ENCODE measurements around the gene SLC25A24. TPM values are rescaled to one million over a fixed set of nuclear protein-coding genes. Genes with fewer than 3 reads are reported as not detected.
"Not testable (repeated sequence)": the region's sequence is repeated elsewhere in the genome, so short reads cannot be mapped to it uniquely, and the experiment has no call there.

Gene SLC25A24
- total RNA-seq, 1 experiment from 2014 or later = 23.6 TPM

DNA sequence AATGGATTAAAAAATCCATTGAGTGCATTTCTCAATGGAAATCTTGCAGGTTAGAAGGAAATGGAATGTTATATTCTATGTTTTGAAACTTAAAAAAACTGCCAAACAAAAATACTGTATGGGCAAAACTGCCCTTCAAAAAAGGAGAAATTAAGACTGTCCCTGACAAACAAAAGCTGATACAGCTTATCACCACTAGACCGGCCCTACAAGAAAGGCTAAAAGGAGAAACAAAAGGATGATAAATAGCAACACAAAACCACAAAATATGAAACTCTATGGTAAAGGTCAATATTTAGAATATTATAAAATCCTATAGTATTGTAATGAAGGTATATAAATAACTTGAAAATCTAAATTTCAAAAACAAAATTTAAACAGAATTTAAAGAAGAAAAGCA lies 60.0 kb downstream of the SLC25A24 start:
- no peak overlapping the region for H3K4me3 ChIP-seq (replicated peaks in 1 of 2; ENCODE audit: low read depth in 1 of 2, low read length in 2 of 2)
- no peak for DNase-seq (ENCODE audit: low read depth, low spot score)
- H3K9ac ChIP-seq (ENCODE audit: low read length) = no peak overlapping the region
- no peaks in the 10 kb centered on the region for H4K20me1 ChIP-seq (ENCODE audit: insufficient read depth)
- H3K9me2 ChIP-seq (ENCODE audit: insufficient read depth) = no peaks in the 10 kb centered on the region
- no peak overlapping the region for H3K4me2 ChIP-seq (ENCODE audit: low read length)
- peaks cover 3 to 8% of the 10 kb centered on the region in 2 experiments; a peak in 1 of 4 replicates for H3K36me3 ChIP-seq (ENCODE audit: control insufficient read depth in 1 of 2, insufficient read depth in 2 of 2, low read length in 2 of 2)
- no peaks in the 10 kb centered on the region for H3K9me3 ChIP-seq (ENCODE audit: control insufficient read depth in 1 of 2, insufficient read depth in 1 of 2, low read depth in 1 of 2, low read length in 2 of 2)
- ChIA-PET CTCF (no interaction called here), POLR2A (no interaction called here), RAD21 (ENCODE audit: low non-redundant PET in 1 of 2, low total read pairs in 2 of 2, uncharacterized antibody in 2 of 2, unreplicated experiment in 2 of 2) (no interaction called here)
- no peaks in the 10 kb centered on the region for H3K27me3 ChIP-seq (ENCODE audit: insufficient read depth, low read length)
- H3K27ac ChIP-seq (ENCODE audit: low read depth, low read length) = no peak overlapping the region
- intact Hi-C loops (cut with micrococcal nuclease) = no loop called here
- no peak for TF ChIP-seq ZNF274 (IDR thresholded peaks at IDR 0.05; ENCODE audit: low read depth, low read length)
- TF ChIP-seq, protein P1, sequence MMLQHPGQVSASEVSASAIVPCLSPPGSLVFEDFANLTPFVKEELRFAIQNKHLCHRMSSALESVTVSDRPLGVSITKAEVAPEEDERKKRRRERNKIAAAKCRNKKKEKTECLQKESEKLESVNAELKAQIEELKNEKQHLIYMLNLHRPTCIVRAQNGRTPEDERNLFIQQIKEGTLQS (IDR thresholded peaks at IDR 0.05) = no peak
- TF ChIP-seq, protein P2, sequence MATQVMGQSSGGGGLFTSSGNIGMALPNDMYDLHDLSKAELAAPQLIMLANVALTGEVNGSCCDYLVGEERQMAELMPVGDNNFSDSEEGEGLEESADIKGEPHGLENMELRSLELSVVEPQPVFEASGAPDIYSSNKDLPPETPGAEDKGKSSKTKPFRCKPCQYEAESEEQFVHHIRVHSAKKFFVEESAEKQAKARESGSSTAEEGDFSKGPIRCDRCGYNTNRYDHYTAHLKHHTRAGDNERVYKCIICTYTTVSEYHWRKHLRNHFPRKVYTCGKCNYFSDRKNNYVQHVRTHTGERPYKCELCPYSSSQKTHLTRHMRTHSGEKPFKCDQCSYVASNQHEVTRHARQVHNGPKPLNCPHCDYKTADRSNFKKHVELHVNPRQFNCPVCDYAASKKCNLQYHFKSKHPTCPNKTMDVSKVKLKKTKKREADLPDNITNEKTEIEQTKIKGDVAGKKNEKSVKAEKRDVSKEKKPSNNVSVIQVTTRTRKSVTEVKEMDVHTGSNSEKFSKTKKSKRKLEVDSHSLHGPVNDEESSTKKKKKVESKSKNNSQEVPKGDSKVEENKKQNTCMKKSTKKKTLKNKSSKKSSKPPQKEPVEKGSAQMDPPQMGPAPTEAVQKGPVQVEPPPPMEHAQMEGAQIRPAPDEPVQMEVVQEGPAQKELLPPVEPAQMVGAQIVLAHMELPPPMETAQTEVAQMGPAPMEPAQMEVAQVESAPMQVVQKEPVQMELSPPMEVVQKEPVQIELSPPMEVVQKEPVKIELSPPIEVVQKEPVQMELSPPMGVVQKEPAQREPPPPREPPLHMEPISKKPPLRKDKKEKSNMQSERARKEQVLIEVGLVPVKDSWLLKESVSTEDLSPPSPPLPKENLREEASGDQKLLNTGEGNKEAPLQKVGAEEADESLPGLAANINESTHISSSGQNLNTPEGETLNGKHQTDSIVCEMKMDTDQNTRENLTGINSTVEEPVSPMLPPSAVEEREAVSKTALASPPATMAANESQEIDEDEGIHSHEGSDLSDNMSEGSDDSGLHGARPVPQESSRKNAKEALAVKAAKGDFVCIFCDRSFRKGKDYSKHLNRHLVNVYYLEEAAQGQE (IDR thresholded peaks at IDR 0.05; ENCODE audit: low read depth) = no peak
- TF ChIP-seq EZH2 (IDR thresholded peaks at IDR 0.05) = no peak
- no peak for TF ChIP-seq FOSL1 (IDR thresholded peaks at IDR 0.05; ENCODE audit: low read depth)
- no peak for TF ChIP-seq ELF1 (IDR thresholded peaks at IDR 0.05; ENCODE audit: borderline replicate concordance, low read depth)
- TF ChIP-seq SIN3A (IDR thresholded peaks at IDR 0.05; ENCODE audit: low read depth) = no peak
- TF ChIP-seq, protein P3, sequence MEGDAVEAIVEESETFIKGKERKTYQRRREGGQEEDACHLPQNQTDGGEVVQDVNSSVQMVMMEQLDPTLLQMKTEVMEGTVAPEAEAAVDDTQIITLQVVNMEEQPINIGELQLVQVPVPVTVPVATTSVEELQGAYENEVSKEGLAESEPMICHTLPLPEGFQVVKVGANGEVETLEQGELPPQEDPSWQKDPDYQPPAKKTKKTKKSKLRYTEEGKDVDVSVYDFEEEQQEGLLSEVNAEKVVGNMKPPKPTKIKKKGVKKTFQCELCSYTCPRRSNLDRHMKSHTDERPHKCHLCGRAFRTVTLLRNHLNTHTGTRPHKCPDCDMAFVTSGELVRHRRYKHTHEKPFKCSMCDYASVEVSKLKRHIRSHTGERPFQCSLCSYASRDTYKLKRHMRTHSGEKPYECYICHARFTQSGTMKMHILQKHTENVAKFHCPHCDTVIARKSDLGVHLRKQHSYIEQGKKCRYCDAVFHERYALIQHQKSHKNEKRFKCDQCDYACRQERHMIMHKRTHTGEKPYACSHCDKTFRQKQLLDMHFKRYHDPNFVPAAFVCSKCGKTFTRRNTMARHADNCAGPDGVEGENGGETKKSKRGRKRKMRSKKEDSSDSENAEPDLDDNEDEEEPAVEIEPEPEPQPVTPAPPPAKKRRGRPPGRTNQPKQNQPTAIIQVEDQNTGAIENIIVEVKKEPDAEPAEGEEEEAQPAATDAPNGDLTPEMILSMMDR (IDR thresholded peaks at IDR 0.05 in 2 of 3, conservative IDR thresholded peaks at IDR 0.05 in 1 of 3; ENCODE audit: borderline replicate concordance in 1 of 3, insufficient read depth in 1 of 3, low read depth in 2 of 3, low read length in 2 of 3) = no peak
- no peak for TF ChIP-seq POLR2A (IDR thresholded peaks at IDR 0.05; ENCODE audit: borderline replicate concordance, extremely low read depth, insufficient read depth, insufficient read length)
- TF ChIP-seq SRF (IDR thresholded peaks at IDR 0.05; ENCODE audit: low read depth) = no peak
- no peak for TF ChIP-seq ZBTB33 (IDR thresholded peaks at IDR 0.05; ENCODE audit: extremely low read depth, insufficient replicate concordance, low read length)
- no peak for TF ChIP-seq JUND (IDR thresholded peaks at IDR 0.05)
- TF ChIP-seq EGR1 (IDR thresholded peaks at IDR 0.05; ENCODE audit: low read depth) = no peak
- TF ChIP-seq CBX3 (IDR thresholded peaks at IDR 0.05; ENCODE audit: low read depth) = no peak
- no peak for TF ChIP-seq POLR2AphosphoS5 (IDR thresholded peaks at IDR 0.05; ENCODE audit: low read depth, low read length)
- no peaks in the 10 kb centered on the region for H3K79me2 ChIP-seq (ENCODE audit: insufficient read depth, low read length)
- BruUV-seq (replicated peaks) = no TSS peak
- no peaks in the 10 kb centered on the region for H3K4me1 ChIP-seq (ENCODE audit: control insufficient read depth in 1 of 2, insufficient read depth in 2 of 2, low read length in 2 of 2)
- ATAC-seq = no peak
- H2AFZ ChIP-seq (ENCODE audit: low read depth, low read length, poor library complexity, severe bottlenecking) = no peak overlapping the region

- H3K4me3 ChIP-seq (replicated peaks in 1 of 2; ENCODE audit: low read depth in 1 of 2, low read length in 2 of 2); H3K27me3 ChIP-seq (ENCODE audit: insufficient read depth, low read length); H3K4me2 ChIP-seq (ENCODE audit: low read length); H3K4me1 ChIP-seq (ENCODE audit: control insufficient read depth in 1 of 2, insufficient read depth in 2 of 2, low read length in 2 of 2); DNase-seq (ENCODE audit: low read depth, low spot score); H4K20me1 ChIP-seq (ENCODE audit: insufficient read depth); H2AFZ ChIP-seq (ENCODE audit: low read depth, low read length, poor library complexity, severe bottlenecking); ATAC-seq; H3K9ac ChIP-seq (ENCODE audit: low read length); H3K79me2 ChIP-seq (ENCODE audit: insufficient read depth, low read length); H3K9me3 ChIP-seq (ENCODE audit: control insufficient read depth in 1 of 2, insufficient read depth in 1 of 2, low read depth in 1 of 2, low read length in 2 of 2); H3K9me2 ChIP-seq (ENCODE audit: insufficient read depth); CTCF ChIA-PET; intact Hi-C loops (cut with micrococcal nuclease); POLR2A ChIA-PET; BruUV-seq (replicated peaks); H3K27ac ChIP-seq (ENCODE audit: low read depth, low read length); RAD21 ChIA-PET (ENCODE audit: low non-redundant PET in 1 of 2, low total read pairs in 2 of 2, uncharacterized antibody in 2 of 2, unreplicated experiment in 2 of 2); H3K36me3 ChIP-seq (ENCODE audit: control insufficient read depth in 1 of 2, insufficient read depth in 2 of 2, low read length in 2 of 2): not testable (repeated sequence)
These were observed 60.6 kb downstream of the SLC25A24 start for GRCh38 chr1:108139555-108139954.
